GM06990 (cell line): ENCODE data around the gene TNRC6C.
"Not testable (repeated sequence)": the region's sequence is repeated elsewhere in the genome, so short reads cannot be mapped to it uniquely, and the experiment has no call there.

Experiments used
- DNase-seq: peaks from one replicate; pipeline ENCODE4 v3.0.0-alpha.2; 2011; ENCODE audit not compliant: insufficient read length; ENCODE audit errors: extremely low read depth
- H3K27me3 ChIP-seq: replicated peaks from 2 replicates; pipeline ENCODE4 v1.6.0; 2011; ENCODE audit warnings: low read length; ENCODE audit not compliant: control insufficient read depth, insufficient read depth
- H3K36me3 ChIP-seq: 2 replicates; pipeline ENCODE4 v1.5.1; 2011; ENCODE audit warnings: low read length; ENCODE audit not compliant: control insufficient read depth, insufficient read depth
- H3K4me3 ChIP-seq: replicated peaks from 2 replicates; pipeline ENCODE4 v1.5.1; 2011; ENCODE audit warnings: low read depth, mild to moderate bottlenecking, control low read depth, low read length
- CTCF ChIP-seq: IDR thresholded peaks from 2 replicates; pipeline ENCODE4 v1.5.1; 2011; ENCODE audit warnings: low read length, control low read depth, mild to moderate bottlenecking, inconsistent platforms; ENCODE audit not compliant: insufficient read depth, poor library complexity, severe bottlenecking

Gene TNRC6C

GRCh38 chr17:78135858-78136500, 177.5 kb downstream of the TNRC6C start:
- TF ChIP-seq CTCF: no peak
- Histone ChIP-seq H3K4me3 (no peak overlapping the region), H3K36me3 (peaks cover 37% of the 10 kb centered on the region), H3K27me3 (no peaks in the 10 kb centered on the region)
- DNase-seq: no peak

GRCh38 chr17:78137392-78138203, 179.1 kb downstream of the TNRC6C start:
- H3K4me3 ChIP-seq: no peak overlapping the region
- no peaks in the 10 kb centered on the region for H3K27me3 ChIP-seq
- no peak for DNase-seq
- peak; percentile 83 for TF ChIP-seq CTCF
- H3K36me3 ChIP-seq: peaks cover 45% of the 10 kb centered on the region

- H3K27me3 ChIP-seq: no peaks in the 10 kb centered on the region
- H3K36me3 ChIP-seq: peaks cover 39% of the 10 kb centered on the region
- no peak overlapping the region for H3K4me3 ChIP-seq
- no peak for DNase-seq
- TF ChIP-seq CTCF: no peak
Observed at GRCh38 chr17:78138204-78139060, 179.9 kb downstream of the TNRC6C start.

- DNase-seq, H3K4me3 ChIP-seq, H3K27me3 ChIP-seq: not testable (repeated sequence)
- H3K36me3 ChIP-seq: peaks cover 27% of the 10 kb centered on the region
Observed at GRCh38 chr17:78139861-78140168, 181.3 kb downstream of the TNRC6C start.

- Histone ChIP-seq H3K4me3 (no peak overlapping the region), H3K27me3 (no peaks in the 10 kb centered on the region), H3K36me3 (peaks cover 21% of the 10 kb centered on the region)
- peak; percentile 95 for DNase-seq
- TF ChIP-seq CTCF: no peak
Observed at GRCh38 chr17:78140169-78141051, 181.9 kb downstream of the TNRC6C start.
